ENCODE data around the gene RABL6.
"Not testable (repeated sequence)": the region's sequence is repeated elsewhere in the genome, so short reads cannot be mapped to it uniquely, and the experiment has no call there.

RABL6 gene

DNA sequence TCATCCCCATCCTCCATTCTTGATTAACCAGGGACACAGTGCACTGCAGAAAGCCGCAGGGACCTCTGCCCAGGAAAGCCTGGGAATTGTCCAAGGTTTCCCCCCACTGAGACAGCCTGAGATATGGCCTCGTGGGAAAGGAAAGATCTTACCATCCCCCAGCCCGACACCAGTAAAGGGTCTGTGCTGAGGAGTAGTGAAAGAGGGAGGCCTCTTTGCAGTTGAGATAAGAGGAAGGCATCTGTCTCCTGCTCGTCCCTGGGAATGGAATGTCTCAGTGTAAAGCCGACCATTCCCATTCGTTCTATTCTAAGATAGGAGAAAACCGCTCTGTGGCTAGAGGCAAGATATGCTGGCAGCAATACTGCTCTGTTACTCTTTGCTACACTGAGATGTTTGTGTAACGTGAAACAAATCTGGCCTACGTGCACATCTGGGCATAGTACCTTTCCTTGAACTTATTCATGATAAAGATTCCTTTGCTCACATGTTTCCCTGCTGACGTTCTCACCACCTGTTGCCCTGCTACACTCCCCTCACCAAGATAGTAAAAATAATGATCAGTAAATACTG lies 10.9 kb upstream of the RABL6 start:
- not testable (repeated sequence) for DNase-seq

DNA sequence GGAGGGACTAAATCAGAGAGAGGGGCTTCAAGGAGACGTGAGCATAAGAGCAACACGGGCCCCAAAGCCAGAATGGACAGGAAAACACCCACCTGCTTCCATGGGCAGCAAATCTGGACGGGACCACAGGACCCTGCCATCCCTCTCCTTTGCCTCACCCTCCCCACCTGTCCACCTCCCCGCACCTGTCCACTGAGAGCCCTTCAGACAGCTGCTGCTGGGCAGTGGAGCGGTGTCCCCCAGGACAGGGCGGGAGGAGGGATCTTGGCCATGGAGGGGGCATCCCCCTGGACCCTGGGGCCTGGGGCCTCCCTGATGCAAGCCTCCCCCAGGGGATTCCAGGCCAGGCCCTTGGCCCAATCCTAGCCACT lies 9.1 kb upstream of the RABL6 start:
- DNase-seq, result no peak

DNA sequence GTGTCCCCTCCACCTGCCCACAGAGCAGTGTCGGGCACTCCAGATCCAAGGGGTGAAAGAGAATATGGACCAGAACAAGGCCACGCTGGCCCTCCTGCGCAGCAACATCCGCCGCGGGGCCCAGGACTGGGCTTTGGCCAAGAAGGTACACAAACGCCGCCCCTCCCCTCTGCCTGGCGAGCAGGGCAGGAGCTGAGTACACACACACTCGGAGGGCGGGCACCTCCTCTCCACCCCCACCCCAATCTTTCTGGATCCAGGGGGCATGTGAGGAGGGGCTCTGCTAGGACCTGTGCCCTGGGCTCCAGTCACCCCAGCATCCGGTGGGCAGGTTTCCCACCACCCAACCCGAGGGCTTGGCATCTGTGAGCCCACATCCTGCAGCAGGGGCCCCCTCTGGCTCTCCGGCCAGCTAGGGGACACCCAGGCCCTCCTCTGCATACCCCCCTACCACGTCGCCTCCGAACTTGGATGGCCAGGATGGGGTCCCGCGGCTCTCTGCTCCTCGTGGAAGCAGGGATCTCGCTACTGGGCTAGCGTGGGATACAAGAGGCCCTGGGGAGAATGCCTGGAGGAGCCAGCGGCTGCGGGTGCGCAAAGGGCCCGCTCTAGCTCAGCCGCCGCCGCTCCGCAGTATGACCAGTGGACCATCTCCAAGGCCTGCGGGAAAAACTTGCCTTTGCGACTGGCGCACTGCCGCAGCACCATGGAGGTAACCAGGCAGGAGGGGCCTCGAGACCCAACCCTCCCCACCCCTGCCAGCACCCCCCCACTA lies 8.5 kb upstream of the RABL6 start:
- peak; percentile 89 for DNase-seq

DNA sequence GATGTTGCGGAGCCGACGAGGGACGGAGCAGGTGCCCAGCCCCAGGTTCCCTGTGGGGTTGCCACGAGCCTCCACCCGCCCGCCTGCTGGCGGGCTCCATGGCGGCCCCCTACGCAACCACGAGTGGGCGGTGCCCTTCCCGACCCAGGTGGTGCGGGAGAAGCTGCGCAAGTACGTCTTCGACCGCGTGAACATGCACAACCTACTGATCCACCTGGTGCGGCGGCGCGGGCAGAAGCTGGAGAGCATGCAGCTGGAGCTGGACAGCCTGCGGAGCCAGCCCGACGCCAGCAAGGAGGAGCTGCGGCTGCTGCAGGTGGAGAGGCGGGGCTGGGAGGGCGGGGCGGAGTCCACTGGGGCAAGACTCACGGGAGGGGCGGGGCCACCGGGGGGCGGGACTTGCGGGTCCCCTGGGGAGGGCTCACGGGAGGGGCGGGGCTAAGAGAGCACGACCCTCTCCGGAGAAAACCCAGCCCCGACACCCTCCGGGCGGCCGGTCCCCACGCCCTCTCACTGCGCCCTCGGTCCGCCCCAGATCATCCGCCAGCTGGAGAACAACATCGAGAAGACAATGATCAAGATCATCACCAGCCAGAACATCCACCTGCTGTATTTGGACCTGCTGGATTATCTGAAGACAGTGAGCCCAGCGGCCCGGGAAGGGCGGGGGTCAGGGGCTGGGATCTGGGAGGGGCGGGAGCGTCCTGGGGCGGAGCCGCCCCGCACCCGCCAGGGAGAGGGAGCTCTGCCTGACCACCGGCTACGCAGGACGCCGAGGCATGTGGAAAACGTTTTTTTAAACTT lies 7.7 kb upstream of the RABL6 start:
- DNase-seq, result peak; percentile 96

DNA sequence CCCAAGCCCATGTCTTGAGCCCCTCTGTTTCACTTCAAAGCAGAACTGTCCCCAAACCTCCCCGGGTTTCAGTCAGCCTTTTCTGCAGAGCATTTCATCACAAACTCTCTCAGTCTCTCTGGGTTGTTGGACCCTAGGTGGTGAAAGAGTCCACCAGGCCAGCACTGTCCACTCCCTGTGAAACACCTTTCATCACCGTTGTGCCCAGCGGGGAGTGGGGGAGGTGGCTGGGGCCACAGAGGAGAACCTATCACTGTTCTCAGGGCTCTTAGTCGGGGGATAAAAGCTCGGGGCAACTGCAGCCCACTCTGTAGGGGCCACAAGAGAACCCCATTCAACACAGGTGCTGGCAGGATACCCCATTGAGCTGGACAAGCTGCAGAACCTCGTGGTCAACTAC lies 5.4 kb upstream of the RABL6 start:
- DNase-seq, result no peak

DNA sequence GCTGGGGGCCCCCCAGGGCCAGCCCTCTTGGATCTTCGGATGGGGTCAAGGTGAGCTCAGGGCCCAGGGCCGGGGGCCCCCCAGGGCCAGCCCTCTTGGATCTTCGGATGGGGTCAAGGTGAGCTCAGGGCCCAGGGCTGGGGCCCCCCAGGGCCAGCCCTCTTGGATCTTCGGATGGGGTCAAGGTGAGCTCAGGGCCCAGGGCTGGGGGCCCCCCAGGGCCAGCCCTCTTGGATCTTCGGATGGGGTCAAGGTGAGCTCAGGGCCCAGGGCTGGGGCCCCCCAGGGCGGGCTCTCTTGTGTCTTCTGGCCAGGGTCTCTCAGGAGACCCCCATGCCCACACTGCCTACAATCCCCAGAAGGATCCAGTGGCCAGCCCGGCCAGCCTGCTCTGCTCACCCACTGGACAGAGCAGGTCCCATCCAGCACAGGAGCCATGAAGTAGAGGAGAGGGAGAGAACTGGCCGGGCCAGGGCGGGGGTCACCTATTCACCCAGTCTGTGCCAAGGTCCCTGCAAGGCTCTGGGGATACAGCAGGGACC lies 4.7 kb upstream of the RABL6 start:
- DNase-seq, result not testable (repeated sequence)

DNA sequence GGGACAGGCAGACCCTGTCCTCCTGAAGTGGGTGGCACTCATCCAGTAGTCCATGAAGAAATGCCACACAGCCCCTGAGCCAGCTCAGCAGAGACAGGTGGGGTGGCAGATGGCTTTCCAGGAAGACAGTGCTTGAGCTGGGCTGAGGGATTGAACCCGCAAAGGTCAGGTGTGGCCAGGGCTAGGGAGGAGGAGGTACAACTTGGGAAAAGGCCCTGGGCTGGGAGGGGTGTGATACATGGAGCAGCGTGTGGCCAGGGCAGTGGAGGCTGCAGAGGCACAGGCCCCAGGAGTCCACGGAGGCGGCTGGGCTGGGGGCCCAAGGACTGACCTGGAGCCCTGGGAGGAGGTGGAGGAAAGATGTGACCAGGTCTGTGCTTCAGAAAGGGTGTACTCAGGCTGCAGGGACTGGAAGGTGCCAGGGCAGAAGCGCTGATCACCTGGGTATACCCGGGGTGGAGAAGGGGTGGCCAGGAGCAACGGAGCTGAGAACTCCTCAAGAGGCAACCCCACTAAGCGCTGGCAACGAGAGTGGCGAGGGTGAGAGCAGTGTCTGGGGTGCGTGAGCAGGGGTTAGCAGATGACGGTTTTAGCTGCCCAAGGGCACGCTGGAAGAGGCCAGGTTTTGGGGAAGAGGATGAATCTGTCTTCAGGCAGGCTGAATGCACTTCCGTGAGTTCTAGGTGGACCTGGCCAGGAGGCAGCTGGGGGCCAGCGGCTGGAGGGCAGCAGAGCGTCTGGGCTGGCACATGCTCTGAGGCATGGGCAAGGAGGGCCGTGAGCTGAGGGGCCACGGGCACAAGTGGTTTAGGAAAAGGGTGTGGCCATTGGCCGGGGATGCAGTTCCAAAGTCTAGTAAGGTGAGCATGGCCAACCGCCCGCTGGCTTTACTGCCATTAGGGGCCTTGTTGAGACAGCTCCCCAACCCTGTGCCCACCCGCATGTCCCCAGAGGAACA lies 3.9 kb upstream of the RABL6 start:
- no peak for DNase-seq

DNA sequence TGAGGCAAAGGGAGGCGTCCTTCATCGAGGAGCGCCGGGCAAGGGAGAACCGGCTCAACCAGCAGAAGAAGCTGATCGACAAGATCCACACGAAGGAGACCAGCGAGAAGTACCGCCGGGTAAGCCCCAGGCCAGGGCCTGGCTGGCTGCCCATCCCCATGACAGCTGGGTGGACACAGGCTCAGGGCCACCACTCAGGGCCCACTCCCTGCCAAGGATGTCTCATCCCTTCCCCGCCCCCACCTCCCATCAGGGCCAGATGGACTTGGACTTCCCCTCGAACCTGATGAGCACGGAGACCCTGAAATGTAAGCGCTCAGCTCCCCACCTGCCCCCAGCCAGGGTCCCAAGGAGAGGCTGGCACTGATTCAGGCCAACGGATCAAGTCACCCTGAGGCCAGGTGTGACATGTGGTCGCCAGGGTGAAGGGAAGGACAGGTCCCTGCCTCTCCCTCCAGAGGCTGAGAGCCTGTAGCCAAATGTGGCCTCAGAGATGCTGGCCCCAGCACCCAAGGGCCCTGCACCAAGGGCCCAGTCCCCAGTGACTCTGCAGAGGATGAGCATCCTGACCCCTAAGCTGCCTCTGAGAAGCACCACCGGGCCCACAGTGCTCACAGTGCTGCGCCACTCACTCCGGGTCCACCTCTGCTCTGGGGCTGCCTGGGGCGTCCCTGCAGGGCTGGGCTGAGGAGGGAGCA lies 3.1 kb upstream of the RABL6 start:
- no peak for DNase-seq

DNA sequence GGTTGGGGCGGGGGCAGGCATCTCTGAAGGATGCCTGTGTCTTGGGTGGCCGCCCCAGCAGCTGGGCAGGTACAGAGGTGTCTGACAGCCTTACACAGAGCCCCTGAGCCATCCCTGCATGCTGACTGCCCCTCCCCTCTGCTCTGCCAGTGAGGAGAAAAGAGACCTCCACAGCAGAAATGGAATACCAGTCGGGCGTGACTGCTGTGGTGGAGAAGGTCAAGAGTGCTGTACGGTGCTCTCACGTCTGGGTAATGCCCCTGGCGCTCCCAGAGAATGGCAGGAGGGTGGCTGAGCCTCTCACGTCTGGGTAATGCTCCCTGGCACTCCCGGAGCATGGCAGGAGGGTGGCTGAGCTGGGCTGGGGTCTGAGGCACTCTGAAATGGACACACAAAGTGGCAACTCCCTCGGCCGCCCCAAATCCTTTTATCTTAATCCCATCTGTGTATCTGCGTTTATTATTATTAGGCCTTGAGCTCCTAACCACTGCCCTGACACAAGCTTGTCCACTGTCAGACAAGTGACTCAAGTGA lies 2.5 kb upstream of the RABL6 start:
- no peak for DNase-seq

DNA sequence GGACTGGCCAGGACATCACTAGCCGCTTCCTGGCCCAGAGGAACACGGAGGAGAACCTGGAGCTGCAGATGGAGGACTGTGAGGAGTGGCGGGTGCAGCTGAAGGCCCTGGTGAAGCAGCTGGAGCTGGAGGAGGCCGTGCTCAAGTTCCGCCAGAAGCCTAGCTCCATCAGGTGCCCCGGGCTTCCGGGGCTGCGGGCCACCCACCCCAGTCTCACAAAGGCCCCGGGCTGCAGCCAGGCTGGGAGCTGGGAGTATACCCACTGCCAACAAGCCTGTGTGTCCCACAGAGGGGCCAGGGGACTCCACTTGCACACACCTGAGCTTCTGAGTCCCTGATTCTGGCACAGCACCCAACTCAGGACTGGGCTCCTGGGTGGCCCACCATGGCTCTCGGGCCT lies 1.7 kb upstream of the RABL6 start:
- DNase-seq, result no peak

DNA sequence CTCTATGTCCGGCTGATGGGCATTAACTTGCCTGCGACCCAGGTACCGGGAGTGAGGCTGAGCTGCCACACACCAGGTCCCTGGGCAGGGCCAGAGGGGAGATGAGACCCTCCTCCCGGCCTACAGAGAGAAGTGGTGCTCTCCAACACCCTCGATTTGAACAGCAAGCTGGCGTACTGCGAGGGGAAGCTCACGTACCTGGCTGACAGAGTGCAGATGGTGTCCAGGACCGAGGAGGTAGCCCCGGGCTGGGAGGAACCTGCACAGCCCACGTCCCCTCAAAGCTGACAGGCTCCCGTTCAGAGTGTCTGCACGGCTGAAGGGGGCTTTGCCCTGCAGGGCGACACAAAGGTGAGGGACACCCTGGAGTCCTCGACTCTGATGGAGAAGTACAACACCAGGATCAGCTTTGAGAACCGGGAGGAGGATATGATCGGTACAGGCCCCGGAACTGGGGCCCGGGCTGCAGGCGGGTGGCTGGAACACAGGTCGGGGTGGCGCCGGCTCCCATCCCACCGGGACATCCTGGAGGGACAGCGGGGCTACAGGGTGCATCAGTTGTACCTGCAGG lies 1.0 kb upstream of the RABL6 start:
- DNase-seq, result no peak

DNA sequence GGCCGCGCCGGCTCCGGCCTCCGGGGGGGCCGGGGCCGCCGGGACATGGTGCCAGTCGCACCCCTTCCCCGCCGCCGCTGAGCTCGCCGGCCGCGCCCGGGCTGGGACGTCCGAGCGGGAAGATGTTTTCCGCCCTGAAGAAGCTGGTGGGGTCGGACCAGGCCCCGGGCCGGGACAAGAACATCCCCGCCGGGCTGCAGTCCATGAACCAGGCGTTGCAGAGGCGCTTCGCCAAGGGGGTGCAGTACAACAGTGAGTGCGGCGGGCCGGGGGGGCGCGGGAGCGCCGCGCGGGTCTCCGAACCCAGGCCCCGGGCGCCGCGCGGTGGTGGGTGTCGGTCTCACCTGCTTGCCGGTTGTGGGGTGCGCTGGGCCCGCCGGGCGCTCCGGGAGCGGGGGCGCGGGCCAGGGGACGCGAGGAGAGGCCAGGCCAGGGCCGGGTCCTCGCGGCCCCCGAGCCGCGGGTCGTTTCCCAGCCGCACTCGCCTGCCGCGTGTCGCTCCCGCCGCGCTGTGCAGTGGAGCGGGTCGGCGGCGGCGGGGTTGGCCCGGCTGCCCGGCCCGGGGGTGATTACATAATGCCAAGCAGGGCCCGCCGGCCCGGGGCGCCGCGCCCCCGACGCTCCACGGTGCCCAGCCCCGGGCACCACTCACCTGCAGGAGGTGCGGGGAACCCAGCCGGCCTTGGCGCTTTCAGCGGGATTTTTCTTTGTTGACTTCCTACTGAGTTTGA lies 492 bp downstream of the RABL6 start:
- peak; percentile 65 for DNase-seq

DNA sequence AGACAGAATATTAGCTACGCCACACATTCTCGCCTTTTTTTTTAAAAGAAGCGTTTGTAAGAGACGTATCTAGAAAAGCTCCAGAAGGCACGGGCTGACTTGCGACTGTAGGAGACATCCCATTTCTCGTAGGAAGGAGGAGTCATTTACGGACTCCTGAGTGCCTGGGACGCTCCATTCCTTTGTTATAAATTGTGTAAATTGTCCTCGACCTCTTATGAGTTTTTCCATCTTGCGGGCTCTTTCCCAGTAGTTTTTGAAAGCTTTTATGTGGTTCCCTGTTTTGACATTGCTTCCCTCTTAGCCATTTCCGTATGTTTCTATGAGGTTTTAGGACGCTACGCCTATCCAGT lies 1.0 kb downstream of the RABL6 start:
- DNase-seq, result no peak

DNA sequence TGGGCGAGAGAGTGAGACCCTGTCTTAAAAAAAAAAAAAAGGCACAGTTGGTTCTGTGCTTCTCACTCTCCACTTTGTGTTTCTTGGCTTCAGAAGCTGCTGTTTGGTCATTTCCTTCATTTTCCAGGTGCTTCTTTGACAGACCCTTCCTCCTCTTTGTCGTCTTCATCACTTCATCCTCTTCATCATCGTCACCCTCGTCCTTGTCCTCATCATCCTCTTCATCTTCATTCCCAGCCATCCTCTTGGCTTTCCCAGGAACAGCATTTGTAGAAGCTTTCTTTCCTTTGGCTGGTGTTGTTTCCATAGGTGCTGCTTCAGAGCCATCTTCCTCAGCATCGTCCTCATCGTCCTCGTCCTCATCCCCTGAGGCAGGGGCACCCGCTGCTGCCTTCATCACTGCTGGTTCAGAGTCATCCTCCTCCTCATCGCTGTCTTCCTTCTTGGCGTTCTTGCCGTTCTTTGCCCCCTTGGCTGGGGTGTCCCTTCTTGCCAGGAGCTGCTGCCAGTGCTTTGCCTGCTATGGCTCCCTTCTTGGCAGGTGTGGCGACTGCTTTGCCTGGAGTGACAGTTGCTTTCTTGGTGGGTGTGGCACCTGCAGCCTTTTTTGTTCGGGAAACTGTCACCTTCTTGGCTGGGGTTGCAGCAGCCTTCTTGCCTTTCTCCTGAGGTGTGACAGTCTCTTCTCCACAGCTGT lies 7.1 kb downstream of the RABL6 start:
- no peak for DNase-seq

DNA sequence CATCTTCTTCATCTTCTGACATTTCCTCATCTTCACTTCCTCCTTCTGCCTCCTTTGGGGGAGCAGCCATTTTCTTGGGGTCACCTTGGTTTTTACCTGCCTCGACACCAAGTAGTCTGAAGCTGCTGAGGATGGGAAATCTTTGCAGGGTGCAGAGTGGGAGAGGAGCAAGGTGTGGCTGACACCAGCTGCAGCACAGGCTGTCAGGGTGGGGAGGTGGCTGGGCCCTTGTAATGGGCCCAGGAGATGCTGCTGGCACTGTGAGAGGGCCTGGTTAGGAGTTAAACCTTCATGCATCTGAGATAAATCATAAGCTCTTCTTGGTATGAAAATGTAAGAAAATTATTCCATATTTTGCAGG lies 7.7 kb downstream of the RABL6 start:
- DNase-seq, result no peak

DNA sequence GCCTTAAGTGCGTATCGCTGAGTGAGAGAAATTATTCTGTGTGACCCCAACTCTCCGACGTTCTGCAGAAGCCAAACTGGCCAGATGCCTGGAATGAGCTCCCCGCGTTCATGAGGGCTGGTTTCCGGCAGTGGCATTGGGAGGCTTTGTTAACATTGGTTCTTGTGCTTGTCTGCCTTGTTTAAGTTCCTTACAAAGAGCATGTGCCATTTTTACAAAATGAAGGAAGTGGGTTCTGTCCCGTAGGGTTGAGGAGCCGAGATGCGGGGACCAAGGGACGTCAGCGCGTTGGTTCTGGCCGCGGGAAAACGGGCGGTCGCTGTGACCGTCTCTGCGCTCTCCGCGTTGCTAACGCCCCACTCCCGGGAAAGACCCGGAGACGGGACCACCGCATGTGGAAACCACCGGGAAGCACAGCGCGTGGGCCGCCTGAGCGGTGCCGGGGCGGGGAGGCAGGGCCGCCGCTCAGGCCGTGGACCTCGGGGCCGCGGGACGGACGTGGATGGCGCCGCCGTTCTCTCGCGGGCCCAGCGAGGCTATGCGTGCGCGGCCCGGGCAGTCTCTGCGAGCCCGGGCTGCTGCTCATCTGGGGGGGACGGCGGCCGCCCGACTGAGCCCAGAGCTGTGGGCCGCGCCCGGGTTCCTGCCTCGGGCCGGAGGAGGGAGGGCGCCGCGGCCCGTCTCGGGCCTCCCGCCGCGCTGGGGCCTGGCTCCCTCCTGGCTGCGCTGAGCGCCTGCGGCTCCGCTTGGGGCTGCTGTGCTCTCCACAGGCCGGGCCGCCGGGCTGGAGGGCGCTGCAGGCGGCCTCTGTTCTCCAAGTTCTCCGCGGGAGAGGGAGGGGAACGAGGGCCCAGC lies 13.4 kb downstream of the RABL6 start:
- no peak for DNase-seq

DNA sequence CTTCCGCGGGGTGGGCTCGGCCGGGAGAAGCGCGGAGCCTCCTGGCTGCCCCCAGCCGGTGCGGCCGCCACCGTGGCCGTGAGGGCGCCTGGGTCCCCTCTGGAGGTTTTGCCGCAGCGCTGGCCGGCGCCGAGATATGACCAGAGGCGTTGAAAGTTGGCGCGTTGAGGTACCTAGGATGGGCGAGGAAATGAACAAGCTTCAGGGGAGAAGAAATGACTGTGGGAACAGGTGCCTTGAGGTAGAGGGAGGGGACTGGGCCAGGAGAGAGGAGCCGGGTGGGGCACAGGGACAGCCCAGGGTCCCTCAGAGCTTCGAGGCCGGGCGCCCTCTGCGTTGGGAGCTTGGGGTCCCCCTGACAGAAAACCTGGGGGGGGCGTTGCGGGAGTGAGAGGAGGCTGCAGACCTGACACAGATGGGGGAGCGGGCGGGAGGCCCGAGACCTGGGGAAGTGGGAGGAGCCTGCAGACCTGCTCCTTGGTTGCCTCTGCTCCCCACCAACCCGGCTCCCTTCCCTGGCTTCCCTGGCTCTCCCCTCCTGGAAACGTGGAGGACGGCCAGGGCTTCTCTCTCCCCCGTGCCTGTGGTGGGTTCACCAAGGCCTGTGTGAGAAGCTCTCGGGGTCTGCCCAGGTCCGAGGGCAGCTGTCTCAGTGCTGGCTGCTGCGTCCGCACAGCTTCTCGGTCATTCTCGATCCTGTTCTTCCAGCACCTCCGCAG lies 14.2 kb downstream of the RABL6 start:
- DNase-seq, result no peak
